HuH-7 (cell line): ENCODE results near the gene CAMK1D.
"Not testable (repeated sequence)": the region's sequence is repeated elsewhere in the genome, so short reads cannot be mapped to it uniquely, and the experiment has no call there.

Experiments used
- DNase-seq: peaks from one replicate; pipeline ENCODE4 v3.0.0; 2011; ENCODE audit warnings: low spot score

The CAMK1D gene

DNA sequence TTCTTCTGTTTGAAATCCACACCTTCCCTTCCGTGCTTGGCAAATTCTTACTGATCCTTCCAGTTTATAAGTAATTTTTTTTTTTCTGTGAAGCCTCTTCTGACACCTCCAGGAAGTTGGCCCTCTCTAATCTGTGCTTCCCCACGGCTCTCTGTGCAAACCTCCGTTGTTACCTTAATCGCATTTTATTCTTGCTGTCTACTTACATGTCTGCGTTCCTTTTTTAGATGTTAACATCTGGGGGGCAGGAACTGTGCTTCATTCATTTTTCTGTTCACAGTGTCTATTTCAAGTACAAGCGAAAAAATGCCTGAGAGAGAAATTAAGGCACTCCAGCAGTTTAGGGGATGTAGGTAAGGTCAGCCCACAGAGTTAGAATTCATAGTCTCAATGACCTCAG lies 8.4 kb upstream of the CAMK1D start:
- no peak for DNase-seq

DNA sequence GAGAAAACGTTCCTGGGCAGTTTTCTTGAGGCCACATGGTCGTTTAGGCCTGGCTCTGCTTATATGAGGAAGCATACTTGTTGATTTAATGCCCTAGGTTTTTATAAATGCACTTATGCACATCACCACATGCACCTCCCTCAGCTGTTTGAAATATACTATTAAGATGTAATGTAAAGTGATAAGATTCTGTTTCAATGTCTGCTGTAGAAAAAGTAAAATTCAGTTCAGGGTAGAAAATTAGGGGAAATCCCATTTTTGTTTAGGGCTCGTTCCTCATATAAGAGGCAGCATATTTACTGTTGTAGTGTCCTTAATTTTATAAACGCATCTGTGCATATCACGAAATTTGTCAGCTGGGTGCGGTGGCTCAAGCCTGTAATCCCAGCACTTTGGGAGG lies 7.8 kb upstream of the CAMK1D start:
- no peak for DNase-seq

DNA sequence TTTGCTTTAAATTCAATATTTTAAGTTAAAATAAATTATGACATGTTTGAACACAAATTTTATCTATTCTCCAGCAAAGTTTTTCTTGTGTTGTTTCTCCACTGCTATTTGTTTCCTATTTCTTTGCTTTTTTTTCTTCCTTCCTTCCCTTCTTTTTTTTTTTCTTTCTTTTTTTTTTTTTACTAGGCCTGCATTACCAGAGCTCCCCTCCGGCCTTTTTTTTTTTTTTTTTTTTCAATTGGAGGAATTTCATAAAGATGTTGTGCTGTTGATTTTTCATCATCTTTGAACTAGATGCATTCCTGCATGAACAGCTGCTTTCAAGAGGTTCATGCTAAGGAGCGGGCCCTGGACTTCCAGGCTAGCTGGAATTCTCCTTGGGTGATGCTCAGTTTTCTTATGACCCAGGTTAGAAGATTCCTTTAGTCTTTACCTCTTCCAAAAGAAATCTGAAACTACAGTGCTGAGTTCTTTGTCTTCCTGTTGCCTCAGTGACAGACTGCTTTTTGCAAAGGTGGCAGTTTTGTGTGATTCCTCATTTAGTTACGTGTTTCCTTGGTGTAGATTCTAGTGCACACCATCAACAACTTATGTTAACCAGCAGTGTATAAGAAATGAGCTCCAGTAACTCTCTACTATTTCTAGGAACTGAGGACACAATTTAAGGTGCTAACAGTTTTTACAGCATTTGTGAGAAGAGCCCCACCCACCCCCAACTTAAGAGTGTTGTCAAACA lies 4.8 kb upstream of the CAMK1D start:
- DNase-seq = no peak

DNA sequence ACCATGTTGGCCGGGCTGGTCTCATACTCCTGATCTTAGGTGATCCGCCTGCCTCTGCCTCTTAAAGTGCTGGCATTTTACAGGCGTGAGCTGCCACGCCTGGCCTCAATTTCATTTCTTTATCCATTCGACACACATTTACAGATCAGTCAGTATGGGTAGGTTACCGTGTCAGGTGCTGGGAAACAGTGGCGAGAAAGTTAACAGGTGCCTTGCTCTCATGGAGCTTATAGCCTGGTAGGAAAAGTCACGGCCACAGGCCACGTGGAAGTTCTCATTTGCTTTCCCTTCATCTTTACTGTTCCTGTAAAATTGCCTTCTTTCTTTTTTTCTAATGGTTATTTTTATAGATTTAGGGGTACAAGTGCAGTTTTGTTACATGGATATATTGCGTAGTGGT lies 2.6 kb upstream of the CAMK1D start:
- DNase-seq = no peak

DNA sequence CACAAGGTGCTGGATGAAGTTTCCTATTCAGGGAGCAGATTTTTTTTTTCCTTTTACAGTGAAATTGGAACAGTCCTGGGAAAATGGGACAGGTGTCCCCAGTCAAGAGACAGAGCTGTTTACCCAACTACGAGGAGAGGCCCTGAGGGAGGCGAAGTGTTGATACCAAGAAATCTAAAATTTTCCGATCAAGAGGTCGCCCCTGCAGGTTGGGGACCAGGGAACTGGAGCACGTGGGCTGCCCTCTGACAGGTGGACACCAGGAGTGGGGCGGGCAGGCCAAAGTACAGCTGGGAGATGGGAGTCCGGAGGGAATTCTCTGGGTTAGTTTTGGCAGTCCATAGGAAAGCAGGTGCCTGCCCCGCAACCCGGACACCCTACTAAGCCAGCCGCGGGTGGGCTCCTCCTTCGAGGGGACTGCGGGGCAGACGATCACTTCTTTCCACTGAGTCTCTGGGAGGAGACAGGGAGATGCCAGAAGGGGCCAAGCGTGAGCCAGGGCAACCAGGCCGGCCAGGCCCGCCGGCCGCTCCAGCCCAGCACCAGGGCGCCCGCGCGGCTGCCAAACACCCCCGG lies 965 bp upstream of the CAMK1D start:
- DNase-seq = no peak

DNA sequence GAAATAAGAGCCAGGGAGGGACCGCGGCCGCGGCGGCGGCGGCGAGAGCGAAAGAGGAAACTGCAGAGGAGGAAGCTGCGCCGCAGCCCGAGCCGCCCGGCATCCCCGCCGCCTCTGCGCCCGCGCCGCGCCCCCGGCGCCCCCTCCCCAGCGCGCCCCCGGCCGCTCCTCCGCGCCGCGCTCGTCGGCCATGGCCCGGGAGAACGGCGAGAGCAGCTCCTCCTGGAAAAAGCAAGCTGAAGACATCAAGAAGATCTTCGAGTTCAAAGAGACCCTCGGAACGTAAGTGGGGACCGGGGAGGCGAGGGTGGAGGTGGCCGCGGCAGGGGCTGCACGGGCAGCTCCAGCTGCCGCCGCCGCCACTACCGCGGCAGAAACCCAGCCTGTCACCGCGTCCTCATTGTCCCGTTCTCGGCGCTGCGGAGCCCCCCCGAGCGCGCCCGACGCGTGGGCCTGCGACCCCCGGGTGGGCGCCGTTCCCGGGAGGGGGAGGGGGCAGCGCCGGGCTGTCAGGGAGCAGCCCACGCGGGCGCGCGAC lies 351 bp downstream of the CAMK1D start:
- no peak for DNase-seq

DNA sequence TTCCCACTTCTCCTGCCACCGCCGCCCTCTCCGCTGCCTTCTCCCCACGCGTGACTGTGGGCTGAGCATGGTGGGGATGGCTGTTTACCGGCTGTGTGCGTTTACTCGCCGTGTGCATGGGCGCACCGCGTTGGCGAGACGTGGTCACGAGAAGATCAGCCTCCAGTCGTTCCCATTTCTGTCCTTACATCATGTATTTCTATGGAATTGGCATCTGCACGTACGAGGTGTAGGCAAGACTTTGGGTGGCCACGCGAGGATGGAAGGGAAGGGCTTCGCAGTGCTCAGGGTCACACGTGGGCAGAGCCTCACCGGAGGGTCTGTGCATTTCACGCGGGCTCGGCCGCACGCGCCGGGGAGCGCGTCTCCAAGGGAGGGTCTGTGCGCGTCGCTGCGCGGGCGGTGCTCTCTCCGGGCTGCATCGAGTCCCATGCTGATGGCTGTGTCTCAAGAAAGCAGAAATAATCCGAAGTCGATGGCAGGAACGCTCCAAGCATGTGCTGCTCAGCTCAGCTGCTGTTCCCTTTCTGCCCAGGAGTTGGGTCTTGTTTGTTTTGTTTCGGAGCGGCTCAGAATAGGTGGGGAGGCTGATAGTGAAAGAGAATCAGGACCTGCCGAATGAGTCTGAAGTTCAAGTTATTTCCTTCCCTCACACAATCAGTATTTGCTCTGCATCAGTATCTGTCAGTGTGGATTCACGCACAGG lies 973 bp downstream of the CAMK1D start:
- DNase-seq = peak; percentile 55

DNA sequence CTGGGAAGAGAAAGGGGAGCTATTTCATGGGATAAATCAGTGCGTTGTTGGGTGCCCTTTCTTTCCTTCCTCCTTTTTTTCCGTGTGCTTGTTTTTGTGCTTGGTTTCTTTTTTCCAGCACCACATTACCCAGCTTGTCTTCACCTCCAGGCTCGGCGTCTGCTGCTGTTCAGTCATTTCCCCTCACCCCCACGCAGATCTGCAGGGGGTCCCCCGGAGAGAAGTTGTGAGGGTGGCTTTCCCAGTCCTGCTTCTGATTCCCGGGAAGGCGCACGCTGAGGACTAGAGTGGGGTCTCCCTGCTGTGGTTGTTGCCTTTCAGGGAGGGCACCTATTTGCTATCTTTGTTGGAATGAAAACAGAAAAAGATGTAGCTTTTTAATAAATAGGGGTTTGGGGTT lies 1.6 kb downstream of the CAMK1D start:
- no peak for DNase-seq

DNA sequence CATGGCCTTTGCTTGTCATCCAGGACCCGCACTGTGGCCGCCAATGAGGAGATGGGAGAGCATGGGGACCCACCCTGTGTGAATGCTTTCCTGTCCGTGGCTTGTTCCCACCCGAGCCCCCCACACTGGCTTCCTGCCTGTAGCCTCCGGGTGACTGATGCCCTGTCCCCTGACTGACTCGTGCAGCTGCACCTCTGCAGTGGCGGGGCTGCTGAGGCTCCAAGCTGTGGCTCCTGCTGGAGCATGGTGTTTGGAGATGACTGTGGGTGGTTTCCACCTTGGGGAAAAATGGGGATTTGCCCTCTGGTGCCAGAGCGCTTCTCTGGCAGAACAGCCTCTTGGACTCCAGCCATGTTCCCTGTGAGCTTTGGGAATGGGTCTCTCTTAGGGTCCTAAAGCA lies 2.1 kb downstream of the CAMK1D start:
- no peak for DNase-seq

DNA sequence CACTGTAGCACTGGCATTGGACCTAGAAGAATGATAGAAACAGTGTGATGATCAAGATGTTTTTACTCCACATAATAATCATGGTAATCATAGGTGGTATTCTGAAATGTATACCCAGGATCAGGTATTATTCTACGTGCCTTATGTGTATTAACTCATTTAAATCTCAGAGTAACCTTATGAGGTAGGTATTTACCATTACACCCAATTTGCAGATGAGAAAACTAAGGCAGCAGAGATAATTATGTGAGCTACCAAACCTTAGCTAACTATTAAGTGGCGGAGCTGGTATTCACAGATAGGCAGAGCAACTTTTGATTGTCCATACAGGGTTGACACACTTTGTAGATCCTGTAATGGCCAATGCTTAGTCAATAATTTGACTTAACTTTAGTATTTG lies 2.5 kb downstream of the CAMK1D start:
- no peak for DNase-seq

DNA sequence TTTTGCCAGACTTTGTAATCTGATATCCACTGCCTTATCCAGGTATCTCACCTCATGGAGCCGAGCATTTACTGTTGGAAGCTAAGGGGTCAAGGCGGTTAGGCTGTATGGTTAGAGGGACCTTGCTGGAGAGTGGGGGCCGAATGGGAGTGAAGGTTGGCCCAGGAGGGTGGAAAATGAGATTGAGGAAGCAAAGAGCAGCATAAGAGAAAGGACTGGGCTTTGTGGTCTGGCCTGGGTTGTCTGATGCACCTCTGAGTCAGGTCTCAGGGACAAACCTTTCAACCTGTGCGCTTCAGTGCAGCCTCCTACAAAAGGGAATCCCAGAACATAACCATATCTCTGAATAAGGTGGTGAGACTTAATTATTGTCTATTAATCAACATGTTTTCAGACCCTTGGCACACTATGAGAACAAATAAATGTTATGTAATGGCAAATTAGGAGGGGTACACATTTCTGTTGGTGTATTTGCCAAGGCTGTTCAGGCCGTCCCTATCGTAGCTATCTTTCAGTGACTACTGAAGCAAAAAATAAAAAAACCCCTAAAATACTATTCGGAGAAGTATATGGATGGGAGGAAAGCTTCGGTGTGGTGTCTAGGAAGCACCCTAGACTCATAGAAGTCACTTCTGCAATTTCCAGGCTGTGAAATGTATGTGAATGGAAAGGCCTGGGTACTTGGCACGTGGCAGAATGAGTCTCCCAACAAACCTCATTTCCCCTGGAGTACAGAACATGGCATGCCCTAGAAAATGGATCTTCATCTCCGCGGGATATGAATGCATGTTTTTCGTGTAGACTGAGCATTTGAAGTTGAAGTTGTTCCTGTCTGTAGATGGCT lies 4.3 kb downstream of the CAMK1D start:
- no peak for DNase-seq

DNA sequence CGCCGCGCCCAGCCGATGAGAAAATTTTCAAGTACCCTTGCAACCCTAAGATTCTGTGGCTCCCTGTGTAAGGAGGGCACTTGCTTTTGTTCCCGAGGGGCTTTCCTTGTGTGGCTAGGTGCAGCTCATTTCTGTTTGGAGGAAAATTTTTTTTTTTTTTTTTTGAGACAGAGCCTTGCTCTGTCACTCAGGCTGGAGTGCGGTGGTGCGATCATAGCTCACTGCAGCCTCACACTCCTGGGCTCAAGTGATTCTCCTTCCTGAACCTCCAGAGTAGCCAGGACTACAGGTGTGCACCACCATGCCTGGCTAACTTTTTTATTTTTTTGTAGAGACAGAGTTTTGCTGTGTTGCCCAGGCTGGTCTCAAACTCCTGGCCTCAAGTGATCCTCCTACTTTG lies 5.3 kb downstream of the CAMK1D start:
- not testable (repeated sequence) for DNase-seq

DNA sequence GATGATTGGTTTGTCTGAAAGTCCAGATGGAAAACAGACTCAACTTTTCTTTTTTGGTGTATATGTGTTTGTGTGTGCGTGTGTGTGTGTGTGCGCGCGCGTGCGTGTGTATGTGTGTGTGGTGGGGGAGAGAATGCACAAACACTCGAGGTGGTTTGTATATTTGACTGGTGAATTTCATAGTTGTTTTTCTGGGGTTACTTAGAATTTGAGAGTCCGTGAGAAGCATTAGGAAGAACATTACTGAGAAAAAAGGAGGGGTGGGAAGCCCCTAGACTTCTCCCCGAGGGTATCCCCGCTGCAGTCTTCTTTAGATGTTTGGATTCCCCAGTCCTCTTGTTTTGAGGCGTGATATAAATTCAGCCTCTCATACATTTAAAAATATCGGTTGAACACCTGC lies 6.0 kb downstream of the CAMK1D start:
- no peak for DNase-seq

DNA sequence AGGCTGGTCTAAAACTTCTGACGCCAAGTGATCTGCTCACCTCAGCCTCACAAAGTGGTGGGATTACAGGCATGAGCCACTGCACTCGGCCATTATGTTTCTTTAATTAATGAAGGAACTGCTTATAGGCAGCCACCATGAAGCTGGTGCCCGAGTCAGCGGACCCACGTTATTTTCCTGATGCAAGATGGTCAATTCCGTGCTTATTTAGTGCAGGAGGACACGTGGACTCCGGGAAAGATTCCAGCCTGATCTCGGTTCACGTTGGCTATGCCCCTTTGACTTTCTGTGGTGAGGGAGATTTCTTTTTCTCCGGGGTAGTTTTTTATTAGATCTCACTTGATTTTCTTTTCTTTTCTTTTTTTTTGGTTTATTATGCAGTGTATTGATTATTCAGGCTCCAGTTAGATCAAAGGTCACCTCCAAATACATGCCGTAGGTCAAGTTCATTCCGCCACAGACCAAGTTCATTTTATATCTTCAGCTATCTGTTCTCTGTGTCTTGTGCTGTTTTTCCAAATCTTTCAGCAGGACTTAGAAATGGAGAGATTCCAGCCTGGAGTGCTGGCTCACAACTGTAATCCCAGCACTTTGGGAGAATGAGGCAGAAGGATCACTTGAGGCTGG lies 8.3 kb downstream of the CAMK1D start:
- DNase-seq = no peak

DNA sequence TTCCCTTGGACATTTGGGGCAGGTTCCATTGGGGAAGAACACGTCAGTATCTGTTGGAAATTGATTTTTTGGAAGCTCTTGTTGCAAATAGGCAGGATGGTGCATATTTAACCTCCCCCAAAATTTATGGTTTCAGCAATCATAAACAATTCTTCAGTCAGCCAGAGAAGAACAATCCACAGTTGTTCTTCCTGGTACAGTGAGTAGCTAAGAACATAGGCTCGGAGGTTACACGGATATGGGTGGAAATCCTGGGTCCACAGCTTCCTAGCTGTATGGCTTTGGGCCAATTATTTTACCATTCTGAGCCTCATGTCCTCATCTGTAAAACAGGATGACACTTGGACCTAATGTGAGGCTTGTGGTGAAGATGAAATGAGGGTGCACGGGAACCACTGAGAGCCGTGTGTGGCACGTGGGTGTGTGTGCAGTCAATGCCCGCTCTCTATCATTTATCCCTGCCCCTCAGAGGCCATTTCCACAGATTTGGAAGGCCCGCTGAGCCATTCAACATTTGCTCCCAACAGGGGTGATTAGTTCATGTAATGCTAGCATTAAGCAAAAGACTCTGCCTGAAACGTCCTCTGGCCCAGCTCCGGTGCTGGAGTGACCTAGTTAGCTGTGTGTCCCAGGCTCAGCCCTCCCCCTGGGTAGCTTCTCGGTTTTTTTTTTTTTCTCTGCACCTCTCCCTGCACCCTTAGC lies 9.7 kb downstream of the CAMK1D start:
- DNase-seq = no peak

DNA sequence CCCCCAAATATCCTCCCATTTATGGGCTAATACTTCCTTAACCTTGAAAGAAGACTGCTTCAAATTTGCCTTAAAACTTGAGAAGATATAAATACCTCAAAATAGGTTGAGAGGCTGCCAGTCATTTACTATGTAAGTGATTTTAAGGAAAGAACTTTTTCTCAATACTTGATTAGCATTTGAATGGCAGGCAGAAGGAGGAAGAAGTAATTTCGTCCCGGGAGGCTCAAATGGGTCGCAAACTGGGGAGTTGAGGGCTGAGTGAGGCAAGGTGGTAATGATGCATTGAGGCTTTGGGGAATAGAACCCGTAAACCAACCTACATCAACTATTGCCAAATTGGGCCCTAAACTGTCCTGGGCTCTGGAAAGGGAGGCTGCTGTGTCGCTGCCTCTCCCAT lies 11.1 kb downstream of the CAMK1D start:
- no peak for DNase-seq

DNA sequence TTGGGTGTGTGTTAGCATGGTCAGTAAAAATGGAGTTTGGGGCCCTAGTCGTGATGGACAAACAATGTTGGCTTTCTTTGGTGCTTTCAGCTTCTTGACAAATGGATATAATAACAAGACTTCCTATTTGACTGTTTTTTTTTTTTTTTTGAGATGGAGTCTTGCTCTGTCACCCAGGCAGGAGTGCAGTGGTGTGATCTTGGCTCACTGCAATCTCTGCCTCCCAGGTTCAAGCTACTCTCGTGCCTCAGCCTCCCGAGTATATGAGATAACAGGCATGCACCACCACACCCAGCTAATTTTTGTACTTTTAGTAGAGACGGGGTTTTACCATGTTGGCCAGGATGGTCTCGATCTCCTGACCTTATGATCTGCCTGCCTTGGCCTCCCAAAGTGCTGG lies 11.8 kb downstream of the CAMK1D start:
- DNase-seq = not testable (repeated sequence)

DNA sequence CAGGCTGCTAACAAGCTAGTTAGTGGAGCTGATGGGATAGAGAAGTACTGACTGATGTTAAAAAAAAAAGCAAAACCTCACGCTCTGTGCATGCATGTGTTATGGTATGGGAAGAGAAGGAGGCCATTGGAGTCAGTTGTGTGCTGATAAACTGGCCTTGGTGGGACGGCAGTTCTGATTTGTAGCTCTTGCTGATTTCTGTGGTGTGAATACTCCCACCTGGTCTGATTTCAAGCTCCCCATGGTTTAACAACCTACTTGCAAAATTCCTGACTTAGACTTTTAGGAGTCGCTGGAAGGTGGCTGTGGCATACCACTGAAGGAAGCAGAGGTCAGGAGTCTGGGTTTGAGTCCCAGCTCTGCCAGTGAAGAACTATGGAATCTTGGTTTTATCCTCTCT lies 15.2 kb downstream of the CAMK1D start:
- DNase-seq = no peak

DNA sequence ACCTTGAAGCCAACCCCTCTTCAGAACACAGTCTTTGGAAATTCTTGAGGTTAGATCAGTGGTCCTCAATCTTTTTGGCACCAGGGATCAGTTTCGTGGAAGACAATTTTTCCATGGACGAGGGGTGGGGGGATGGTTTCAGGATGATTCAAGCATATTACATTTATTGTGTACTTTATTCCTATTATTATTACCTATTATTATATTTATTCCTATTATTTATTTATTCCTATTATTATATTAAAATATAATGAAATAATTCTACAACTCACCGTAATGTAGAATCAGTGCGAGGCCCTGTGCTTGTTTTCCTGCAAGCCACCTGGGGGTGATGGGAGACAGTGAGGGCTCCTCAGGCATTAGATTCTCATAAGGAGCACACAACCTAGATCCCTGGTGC lies 17.9 kb downstream of the CAMK1D start:
- no peak for DNase-seq

DNA sequence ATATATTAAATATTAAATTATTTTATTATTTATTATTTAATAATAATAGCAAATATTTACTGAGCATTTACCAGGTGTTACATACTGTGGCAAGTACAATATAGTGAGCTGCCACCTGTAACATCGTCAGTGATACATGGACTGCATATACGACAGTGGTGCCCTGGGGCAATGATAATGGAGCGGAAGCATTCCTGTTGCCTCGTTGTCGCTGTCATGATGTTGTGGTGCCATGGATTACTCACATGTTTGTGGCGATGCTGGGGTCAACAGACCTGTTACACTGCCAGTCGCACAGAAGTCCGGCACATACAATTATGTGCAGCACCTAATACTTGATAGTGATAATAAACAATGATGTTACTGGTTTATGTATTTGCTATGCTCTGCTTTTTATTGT lies 20.6 kb downstream of the CAMK1D start:
- DNase-seq = no peak

DNA sequence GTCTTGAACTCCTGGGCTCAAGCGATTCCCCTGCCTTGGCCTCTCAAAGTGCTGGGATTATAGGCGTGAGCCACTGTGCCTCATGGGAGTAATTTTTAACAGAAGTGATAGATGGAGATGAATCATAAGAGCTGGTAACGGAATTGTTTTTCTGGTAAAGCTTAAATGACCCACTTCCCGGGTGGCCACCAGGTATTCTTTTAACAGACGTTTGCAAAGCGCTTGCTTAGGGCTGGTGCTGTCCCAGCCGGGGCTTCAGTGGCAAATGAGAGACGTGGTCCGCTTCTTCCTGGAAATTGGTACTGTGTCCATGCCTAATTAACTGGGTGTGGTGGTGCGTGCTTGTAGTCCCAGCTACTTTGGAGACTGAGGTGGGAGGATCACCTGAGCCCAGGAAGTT lies 23.5 kb downstream of the CAMK1D start:
- no peak for DNase-seq
